ENCODE results near the gene PIK3C3.

PIK3C3 gene

DNA sequence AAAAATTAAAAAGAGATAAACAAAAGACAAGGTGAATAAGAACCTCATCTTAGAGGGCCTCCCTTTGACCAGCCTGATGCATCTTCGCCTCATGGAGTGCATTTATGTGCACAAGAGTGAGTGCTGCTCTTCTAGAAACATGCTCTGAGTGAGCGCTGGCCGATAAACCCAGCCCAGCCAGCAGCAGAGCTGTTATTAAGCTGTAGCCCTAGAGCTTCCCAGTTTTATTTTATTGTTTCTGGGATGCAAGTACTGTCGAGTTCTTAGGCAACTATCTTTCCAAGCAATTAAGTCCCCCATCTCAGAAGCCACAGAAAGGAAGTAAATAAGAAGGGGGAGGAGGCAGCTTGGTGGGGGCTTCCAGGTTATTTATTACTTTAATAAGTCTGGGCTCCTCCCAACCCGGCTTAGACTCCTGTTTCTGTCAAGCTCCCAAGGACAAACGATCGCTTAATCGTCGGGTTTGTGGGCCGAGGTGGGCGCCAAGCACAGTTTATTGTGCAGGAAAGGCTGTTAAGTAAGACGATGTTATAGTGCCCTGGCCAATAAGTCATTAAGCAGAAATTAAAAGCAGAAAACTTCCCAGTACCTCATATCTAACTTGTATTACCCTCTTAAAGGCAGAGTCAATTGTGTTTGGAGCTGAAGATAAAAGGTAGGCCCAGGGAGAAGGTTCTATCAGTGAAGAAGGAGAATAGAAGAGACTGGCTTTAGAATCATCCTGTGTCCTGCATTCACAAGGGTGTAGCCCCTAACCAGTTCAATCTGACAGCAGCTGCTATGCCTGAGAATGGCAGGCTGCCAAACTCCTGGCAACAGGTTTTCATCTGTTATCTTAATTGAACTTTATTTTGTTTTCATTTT is 176.3 kb downstream of the PIK3C3 start:
- Histone ChIP-seq H3K9me3 (ENCODE audit: control insufficient read depth, insufficient read depth, low read depth, low read length) (no peaks in the 10 kb centered on the region), H3K4me3 (ENCODE audit: low read depth, low read length) (no peak overlapping the region), H3K4me1 (ENCODE audit: control insufficient read depth, insufficient read depth, low read length) (peaks cover 3% of the 10 kb centered on the region; the same call in 1 of the 2 replicates), H3K36me3 (ENCODE audit: control insufficient read depth in 2 of 2, insufficient read depth in 1 of 2, low read length in 2 of 2) (no peaks in the 10 kb centered on the region), H3K27ac (ENCODE audit: extremely low read depth, low read depth, low read length) (no peak overlapping the region)
- ChIA-PET POLR2A (no interaction called here), CTCF (interaction anchor here (1.9 to 2.2 kb wide), 2 partner anchors 17 to 78 kb away, joined by 5 to 10 read pairs; no protein-coding TSS in a partner anchor)
- TF ChIP-seq ZNF10 (tag by site-specific recombination; IDR thresholded peaks at IDR 0.05), result no peak
- TF ChIP-seq SCRT2 (tag by site-specific recombination; IDR thresholded peaks at IDR 0.05), result 0 out of 2 replicates have a peak, but pooled peaks have one; percentile 16
- TF ChIP-seq GLIS1 (tag by site-specific recombination; IDR thresholded peaks at IDR 0.05), result no peak
- no peak for TF ChIP-seq ZNF2 (tag by site-specific recombination; IDR thresholded peaks at IDR 0.05)

DNA sequence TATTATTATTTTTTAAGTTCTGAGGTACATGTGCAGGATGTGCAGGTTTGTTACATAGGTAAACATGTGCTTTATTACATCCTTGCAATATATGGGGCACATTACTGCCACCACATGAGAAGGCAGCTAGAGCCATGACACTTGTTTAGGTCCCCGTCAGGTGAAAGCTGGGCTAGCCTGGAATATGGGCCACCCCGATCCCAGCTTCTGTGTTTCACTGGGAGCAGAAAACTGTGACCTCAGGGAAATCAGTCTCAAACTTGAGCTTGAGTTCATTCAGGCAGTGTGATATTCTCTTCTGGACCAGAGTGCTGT is 176.9 kb downstream of the PIK3C3 start:
- Histone ChIP-seq H3K27ac (ENCODE audit: extremely low read depth, low read depth, low read length) (no peak overlapping the region), H3K36me3 (ENCODE audit: control insufficient read depth in 2 of 2, insufficient read depth in 1 of 2, low read length in 2 of 2) (no peaks in the 10 kb centered on the region), H3K9me3 (ENCODE audit: control insufficient read depth, insufficient read depth, low read depth, low read length) (no peaks in the 10 kb centered on the region), H3K4me3 (ENCODE audit: low read depth, low read length) (no peak overlapping the region), H3K4me1 (ENCODE audit: control insufficient read depth, insufficient read depth, low read length) (peaks cover 3% of the 10 kb centered on the region; the same call in 1 of the 2 replicates)
- CTCF ChIA-PET, result interaction anchor here (1.9 kb wide), 1 partner anchor 78 kb away, joined by 5 read pairs; no protein-coding TSS in a partner anchor
- POLR2A ChIA-PET, result no interaction called here
- no peak for TF ChIP-seq ZBTB21 (tag by site-specific recombination; IDR thresholded peaks at IDR 0.05)
- no peak for TF ChIP-seq PRDM1 (tag by site-specific recombination; IDR thresholded peaks at IDR 0.05)
- TF ChIP-seq ZSCAN30 (tag by site-specific recombination; IDR thresholded peaks at IDR 0.05), result no peak
- TF ChIP-seq, protein P1, sequence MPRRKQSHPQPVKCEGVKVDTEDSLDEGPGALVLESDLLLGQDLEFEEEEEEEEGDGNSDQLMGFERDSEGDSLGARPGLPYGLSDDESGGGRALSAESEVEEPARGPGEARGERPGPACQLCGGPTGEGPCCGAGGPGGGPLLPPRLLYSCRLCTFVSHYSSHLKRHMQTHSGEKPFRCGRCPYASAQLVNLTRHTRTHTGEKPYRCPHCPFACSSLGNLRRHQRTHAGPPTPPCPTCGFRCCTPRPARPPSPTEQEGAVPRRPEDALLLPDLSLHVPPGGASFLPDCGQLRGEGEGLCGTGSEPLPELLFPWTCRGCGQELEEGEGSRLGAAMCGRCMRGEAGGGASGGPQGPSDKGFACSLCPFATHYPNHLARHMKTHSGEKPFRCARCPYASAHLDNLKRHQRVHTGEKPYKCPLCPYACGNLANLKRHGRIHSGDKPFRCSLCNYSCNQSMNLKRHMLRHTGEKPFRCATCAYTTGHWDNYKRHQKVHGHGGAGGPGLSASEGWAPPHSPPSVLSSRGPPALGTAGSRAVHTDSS (tag by site-specific recombination; IDR thresholded peaks at IDR 0.05), result no peak
- TF ChIP-seq ZNF677 (tag by site-specific recombination; IDR thresholded peaks at IDR 0.05), result no peak
- TF ChIP-seq OSR2 (tag by site-specific recombination; IDR thresholded peaks at IDR 0.05), result no peak
- TF ChIP-seq ZNF423 (tag by site-specific recombination; IDR thresholded peaks at IDR 0.05), result no peak
- TF ChIP-seq ZNF510 (tag by site-specific recombination; IDR thresholded peaks at IDR 0.05; ENCODE audit: insufficient replicate concordance), result no peak
- TF ChIP-seq ZNF621 (tag by site-specific recombination; IDR thresholded peaks at IDR 0.05), result no peak
- no peak for TF ChIP-seq TRIM28 (IDR thresholded peaks at IDR 0.05; ENCODE audit: borderline replicate concordance, low read length)
- no peak for TF ChIP-seq SP7 (tag by site-specific recombination; IDR thresholded peaks at IDR 0.05)
- TF ChIP-seq HOXA7 (CRISPR knock-in tag; IDR thresholded peaks at IDR 0.05; ENCODE audit: borderline replicate concordance), result no peak
- TF ChIP-seq ZNF354C (tag by site-specific recombination; IDR thresholded peaks at IDR 0.05; ENCODE audit: borderline replicate concordance, low read depth), result no peak
- TF ChIP-seq ZBTB17 (tag by site-specific recombination; IDR thresholded peaks at IDR 0.05), result no peak
- TF ChIP-seq REPIN1 (tag by site-specific recombination; IDR thresholded peaks at IDR 0.05; ENCODE audit: low read depth), result no peak
- TF ChIP-seq FEZF1 (tag by site-specific recombination; IDR thresholded peaks at IDR 0.05), result no peak
- TF ChIP-seq KLF10 (tag by site-specific recombination; IDR thresholded peaks at IDR 0.05), result no peak
- no peak for TF ChIP-seq ZFHX2 (tag by site-specific recombination; conservative IDR thresholded peaks at IDR 0.05)
- TF ChIP-seq, protein P2, sequence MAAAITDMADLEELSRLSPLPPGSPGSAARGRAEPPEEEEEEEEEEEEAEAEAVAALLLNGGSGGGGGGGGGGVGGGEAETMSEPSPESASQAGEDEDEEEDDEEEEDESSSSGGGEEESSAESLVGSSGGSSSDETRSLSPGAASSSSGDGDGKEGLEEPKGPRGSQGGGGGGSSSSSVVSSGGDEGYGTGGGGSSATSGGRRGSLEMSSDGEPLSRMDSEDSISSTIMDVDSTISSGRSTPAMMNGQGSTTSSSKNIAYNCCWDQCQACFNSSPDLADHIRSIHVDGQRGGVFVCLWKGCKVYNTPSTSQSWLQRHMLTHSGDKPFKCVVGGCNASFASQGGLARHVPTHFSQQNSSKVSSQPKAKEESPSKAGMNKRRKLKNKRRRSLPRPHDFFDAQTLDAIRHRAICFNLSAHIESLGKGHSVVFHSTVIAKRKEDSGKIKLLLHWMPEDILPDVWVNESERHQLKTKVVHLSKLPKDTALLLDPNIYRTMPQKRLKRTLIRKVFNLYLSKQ (tag by site-specific recombination; IDR thresholded peaks at IDR 0.05; ENCODE audit: borderline replicate concordance), result no peak
